PC-9 (cell line): Measurements from ENCODE around the gene ZNF394. TPM values are rescaled to one million over a fixed set of nuclear protein-coding genes. Genes with fewer than 3 reads are reported as not detected.

Experiments
- BruUV-seq: library from RNA; stranded (reverse); fragments of 400-500 nt; replicated peaks from 2 replicates; lab custom pipeline; 2021; lab: Mats Ljungman, UMichigan
- CTCF ChIA-PET: fragments of 300-600 bp; sonication (Branson Sonifier 250); formaldehyde crosslinking; loops from one replicate; lab custom pipeline; 2022; ENCODE audit warnings: antibody characterized with exemption; lab: Charles Lee
- POLR2A ChIA-PET: fragments of 300-600 bp; sonication (Branson Sonifier 250); formaldehyde crosslinking; loops from one replicate; lab custom pipeline; 2022; ENCODE audit warnings: antibody characterized with exemption; ENCODE audit not compliant: unreplicated experiment; lab: Charles Lee
- DNase-seq, 2 experiments: peaks; one replicate each; pipeline versions ENCODE4 v3.0.0 to v3.0.0-alpha.2; 2015 to 2022; ENCODE audit warnings: mixed read lengths in 1 of 2
- H2AFZ ChIP-seq: fragments of 200-600 bp; sonication (generic); 2 replicates; pipeline ENCODE4 v1.8.1; 2017; ENCODE audit warnings: antibody characterized with exemption
- H3F3A ChIP-seq: fragments of 200-600 bp; sonication (generic); 2 replicates; pipeline ENCODE4 v1.8.1; 2017; ENCODE audit warnings: antibody characterized with exemption, mild to moderate bottlenecking, low read depth; ENCODE audit not compliant: insufficient read depth
- H3K27ac ChIP-seq: fragments of 200-600 bp; sonication (generic); 2 replicates; pipeline ENCODE4 v1.6.1; 2016; ENCODE audit warnings: mixed run types
- H3K27me3 ChIP-seq: fragments of 200-600 bp; sonication (generic); 2 replicates; pipeline ENCODE4 v1.6.1; 2016; ENCODE audit warnings: low read depth, mixed run types; ENCODE audit not compliant: insufficient read depth
- H3K36me3 ChIP-seq: fragments of 200-600 bp; sonication (generic); 2 replicates; pipeline ENCODE4 v1.6.1; 2016; ENCODE audit warnings: low read depth, mixed run types
- H3K4me1 ChIP-seq: fragments of 200-600 bp; sonication (generic); replicated peaks from 2 replicates; pipeline ENCODE4 v1.6.1; 2016; ENCODE audit warnings: mixed run types; ENCODE audit not compliant: insufficient read depth
- H3K4me2 ChIP-seq: fragments of 200-600 bp; sonication (generic); 2 replicates; pipeline ENCODE4 v1.6.1; 2017; ENCODE audit warnings: mixed run types
- H3K4me3 ChIP-seq: fragments of 200-600 bp; sonication (generic); 2 replicates; pipeline ENCODE4 v1.6.1; 2016; ENCODE audit warnings: mixed run types
- H3K79me2 ChIP-seq: fragments of 200-600 bp; sonication (generic); 2 replicates; pipeline ENCODE4 v1.6.1; 2017; ENCODE audit warnings: low read depth, mixed run types
- H3K9me2 ChIP-seq: fragments of 200-600 bp; sonication (generic); 2 replicates; pipeline ENCODE4 v1.8.1; 2017; ENCODE audit warnings: mild to moderate bottlenecking; ENCODE audit not compliant: insufficient read depth
- H3K9me3 ChIP-seq: fragments of 200-600 bp; sonication (generic); 2 replicates; pipeline ENCODE4 v1.8.1; 2016; ENCODE audit warnings: low read depth; ENCODE audit not compliant: insufficient read depth
- H4K20me1 ChIP-seq: fragments of 200-600 bp; sonication (generic); 2 replicates; pipeline ENCODE4 v1.8.1; 2017; ENCODE audit not compliant: insufficient read depth
- EZH2 ChIP-seq: fragments of 200-600 bp; sonication (generic); IDR thresholded peaks from 2 replicates; pipeline ENCODE4 v1.8.0; 2017; ENCODE audit warnings: antibody characterized with exemption, low read depth
- intact Hi-C: fragments of 100-400 bp; cut with micrococcal nuclease; formaldehyde crosslinking; loops from one replicate; pipeline ENCODE4 v1.10.0; 2022; ENCODE audit not compliant: unreplicated experiment
- total RNA-seq: library from RNA; stranded (reverse); gene quantifications from 2 replicates; pipeline ENCODE4 v1.2.3, GENCODE V29; 2021
- TF ChIP-seq, protein P1 (sequence below): fragments of 200-600 bp; sonication (generic); conservative IDR thresholded peaks from 2 replicates; pipeline ENCODE4 v1.6.1; 2017; ENCODE audit warnings: mixed run types, antibody characterized with exemption, mild to moderate bottlenecking, moderate library complexity

The ZNF394 gene
- total RNA-seq, 1 experiment from 2014 or later = 21.1 TPM

- no peak for DNase-seq
- Histone ChIP-seq H3K9me2 (no peaks in the 10 kb centered on the region), H3K27me3 (no peaks in the 10 kb centered on the region), H4K20me1 (peaks cover 14% of the 10 kb centered on the region; the same call in 1 of the 2 replicates), H3K27ac (no peak overlapping the region), H3K9me3 (no peaks in the 10 kb centered on the region), H3K4me3 (no peak overlapping the region), H3K79me2 (peaks cover 5% of the 10 kb centered on the region; the same call in 1 of the 2 replicates), H2AFZ (no peak overlapping the region), H3F3A (no peaks in the 10 kb centered on the region; the same call in 1 of the 2 replicates), H3K4me1 (no peaks in the 10 kb centered on the region), H3K36me3 (peaks cover 27% of the 10 kb centered on the region), H3K4me2 (no peak overlapping the region)
- ChIA-PET POLR2A (interaction anchor here (0.6 kb wide), 1 partner anchor 8 kb away, joined by 5 read pairs; no protein-coding TSS in a partner anchor), CTCF (interaction anchor here (0.7 kb wide), 1 partner anchor 62 kb away, joined by 5 read pairs; no protein-coding TSS in a partner anchor)
- intact Hi-C loops = no loop called here
- TF ChIP-seq EZH2 = no peak
- TF ChIP-seq, protein P1, sequence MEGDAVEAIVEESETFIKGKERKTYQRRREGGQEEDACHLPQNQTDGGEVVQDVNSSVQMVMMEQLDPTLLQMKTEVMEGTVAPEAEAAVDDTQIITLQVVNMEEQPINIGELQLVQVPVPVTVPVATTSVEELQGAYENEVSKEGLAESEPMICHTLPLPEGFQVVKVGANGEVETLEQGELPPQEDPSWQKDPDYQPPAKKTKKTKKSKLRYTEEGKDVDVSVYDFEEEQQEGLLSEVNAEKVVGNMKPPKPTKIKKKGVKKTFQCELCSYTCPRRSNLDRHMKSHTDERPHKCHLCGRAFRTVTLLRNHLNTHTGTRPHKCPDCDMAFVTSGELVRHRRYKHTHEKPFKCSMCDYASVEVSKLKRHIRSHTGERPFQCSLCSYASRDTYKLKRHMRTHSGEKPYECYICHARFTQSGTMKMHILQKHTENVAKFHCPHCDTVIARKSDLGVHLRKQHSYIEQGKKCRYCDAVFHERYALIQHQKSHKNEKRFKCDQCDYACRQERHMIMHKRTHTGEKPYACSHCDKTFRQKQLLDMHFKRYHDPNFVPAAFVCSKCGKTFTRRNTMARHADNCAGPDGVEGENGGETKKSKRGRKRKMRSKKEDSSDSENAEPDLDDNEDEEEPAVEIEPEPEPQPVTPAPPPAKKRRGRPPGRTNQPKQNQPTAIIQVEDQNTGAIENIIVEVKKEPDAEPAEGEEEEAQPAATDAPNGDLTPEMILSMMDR = no peak
- no TSS peak for BruUV-seq
Observed at GRCh38 chr7:99446096-99446495, 54.0 kb downstream of the ZNF394 start.

Other genes with a start within 250 kb of the ZNF394 start
- gene MYH16, start 227.4 kb downstream of the ZNF394 start, total RNA-seq = 11.7 and 18.0 TPM in 2 replicates
- 274 and 305 TPM in 2 replicates for gene ARPC1A, start 174.4 kb downstream of the ZNF394 start, total RNA-seq
- gene ARPC1B, start 125.6 kb downstream of the ZNF394 start, total RNA-seq = 276 and 289 TPM in 2 replicates
- 141 and 180 TPM in 2 replicates for gene PDAP1, start 91.7 kb downstream of the ZNF394 start, total RNA-seq
- gene BUD31, start 91.3 kb downstream of the ZNF394 start, total RNA-seq = 167 and 178 TPM in 2 replicates
- gene PTCD1, start 61.5 kb downstream of the ZNF394 start, total RNA-seq = 8.0 and 8.8 TPM in 2 replicates
- gene CPSF4, start 61.3 kb downstream of the ZNF394 start, total RNA-seq = 69.0 and 81.5 TPM in 2 replicates
- gene ATP5MF, start 34.1 kb downstream of the ZNF394 start, total RNA-seq = 251 and 660 TPM in 2 replicates
- gene ZNF789, start 27.4 kb downstream of the ZNF394 start, total RNA-seq = 30.8 and 38.8 TPM in 2 replicates
- 10.0 and 13.2 TPM in 2 replicates for gene ZKSCAN5, start 4.4 kb upstream of the ZNF394 start, total RNA-seq
- 6.9 and 7.1 TPM in 2 replicates for gene FAM200A, start 51.8 kb upstream of the ZNF394 start, total RNA-seq
- 75.6 and 83.0 TPM in 2 replicates for gene ZNF655, start 58.4 kb upstream of the ZNF394 start, total RNA-seq
- gene TMEM225B, start 98.0 kb upstream of the ZNF394 start, total RNA-seq = 1.5 and 1.8 TPM in 2 replicates
- 20.5 and 21.8 TPM in 2 replicates for gene ZSCAN25, start 116.7 kb upstream of the ZNF394 start, total RNA-seq
- 2.0 and 3.2 TPM in 2 replicates for gene CYP3A5, start 179.7 kb upstream of the ZNF394 start, total RNA-seq
- gene CYP3A7, start 234.9 kb upstream of the ZNF394 start, total RNA-seq = not detected in 2 replicates